Prostate gland (tissue), 2 donors: ENCODE measurements around the gene REEP3.

ENCODE experiments used
- CTCF ChIP-seq, 4 experiments: fragments of 200-600 bp in 2 of 4; fragments of 450-650 bp in 2 of 4; sonication (generic) in 2 of 4; IDR thresholded peaks; 1 replicate in 3 of 4; 2 replicates in 1 of 4; pipeline ENCODE4 v1.5.1; 2016 to 2019; ENCODE audit warnings: antibody characterized with exemption in 4 of 4, mild to moderate bottlenecking in 2 of 4, moderate library complexity in 2 of 4
- POLR2A ChIP-seq: fragments of 450-650 bp; IDR thresholded peaks from one replicate; pipeline ENCODE4 v1.6.1; 2016; ENCODE audit warnings: antibody characterized with exemption, mild to moderate bottlenecking
- POLR2AphosphoS5 ChIP-seq: sonication (generic); formaldehyde crosslinking; IDR thresholded peaks from one replicate; pipeline ENCODE4 v1.6.1; 2017; ENCODE audit warnings: antibody characterized with exemption

GRCh38 chr10:63481815-63482421 is 39.3 kb upstream of the REEP3 start:
- TF ChIP-seq POLR2AphosphoS5, result no peak
- TF ChIP-seq CTCF (IDR thresholded peaks at IDR 0.05), result no peak
- TF ChIP-seq POLR2A, result no peak
